GM19397 (cell line): Measurements from ENCODE around the gene PRC1.
"Not testable (repeated sequence)": the region's sequence is repeated elsewhere in the genome, so short reads cannot be mapped to it uniquely, and the experiment has no call there.

Experiments used
- ATAC-seq: cut with Tn5 transposase; IDR thresholded peaks from one replicate; pipeline ENCODE4 v1.9.1; 2021; ENCODE audit warnings: mild to moderate bottlenecking, moderate library complexity; ENCODE audit not compliant: unreplicated experiment

The PRC1 gene

DNA sequence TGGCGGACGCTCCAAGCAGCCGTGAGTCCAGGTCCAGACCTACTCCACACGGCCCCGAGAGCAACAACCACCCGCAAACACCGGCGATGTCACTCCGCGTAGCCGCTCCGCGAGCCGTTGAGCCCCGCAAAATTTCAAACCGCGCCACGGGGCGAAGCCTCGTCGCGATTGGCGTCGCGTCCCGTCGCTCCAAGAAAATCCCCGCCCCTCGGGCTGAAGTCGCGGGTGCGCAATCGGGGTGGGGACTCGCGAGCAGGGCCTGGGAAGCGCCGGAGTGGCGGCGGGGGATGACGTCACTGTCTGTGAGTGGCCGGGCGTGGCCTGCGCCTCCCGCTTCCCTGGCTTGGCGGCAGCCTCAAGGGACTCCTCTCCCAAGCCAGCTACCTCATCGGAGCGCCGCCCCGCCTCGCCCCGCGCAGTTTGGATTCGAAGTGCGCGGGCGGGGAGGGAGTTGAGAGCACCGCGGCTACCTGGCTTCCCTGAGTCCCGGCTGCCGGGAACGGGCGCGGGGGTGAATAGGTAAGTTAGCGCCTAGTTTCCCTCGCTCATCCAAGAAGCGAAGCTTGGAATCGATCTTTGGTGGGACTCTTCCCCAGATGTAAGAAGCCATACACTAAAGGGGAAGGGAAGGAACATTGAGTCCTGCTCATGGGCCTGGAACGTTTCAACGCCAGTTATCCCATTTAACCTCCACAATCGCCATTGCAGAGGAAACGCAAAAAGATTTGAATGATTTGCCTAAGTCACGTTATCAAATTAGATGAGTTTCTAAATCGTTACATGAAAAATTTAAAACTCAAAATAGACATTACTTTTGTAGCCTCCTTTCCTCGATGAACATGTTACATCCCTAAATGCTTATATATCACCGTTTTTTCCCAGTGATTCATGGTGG lies at the start of gene PRC1:
Gene PRC1, minus strand, starts transcription at position 119 of the 895 bp plus-strand sequence. Its CDS starts 118 bp downstream, at position 1.
- peak; percentile 95 for ATAC-seq

DNA sequence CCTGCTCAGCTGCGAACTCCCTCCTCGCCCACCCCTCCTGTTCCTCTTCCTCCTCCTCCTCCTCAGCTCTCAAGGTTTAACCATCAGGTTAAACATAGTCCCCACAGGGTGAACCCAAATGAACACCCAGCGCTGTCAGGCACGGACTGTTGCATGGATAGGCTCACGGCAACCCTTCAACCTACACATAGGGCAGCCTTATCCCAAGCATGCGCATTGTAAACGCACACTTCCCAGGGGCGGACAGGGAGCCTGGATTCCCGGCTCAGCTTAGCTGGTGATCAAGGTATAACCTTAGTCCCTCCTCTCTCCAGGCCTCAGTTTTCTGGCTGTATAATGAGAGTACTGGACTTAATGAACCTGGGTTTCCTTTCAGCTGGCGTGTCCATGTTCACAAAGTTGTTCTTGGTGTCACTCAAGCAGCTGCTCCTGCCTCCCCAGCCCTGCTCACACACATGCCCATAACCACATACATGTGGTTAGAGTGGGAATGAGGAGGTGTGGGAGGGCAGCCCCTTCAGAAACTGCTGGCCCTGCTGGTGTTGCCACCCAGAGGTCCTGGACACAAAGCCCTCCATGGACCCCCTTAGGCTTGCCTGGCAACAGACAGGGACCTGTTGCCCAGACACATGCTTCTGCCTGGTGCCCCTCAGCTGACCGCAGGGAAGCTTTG lies 49.0 kb upstream of the PRC1 start:
- ATAC-seq, result no peak

- ATAC-seq, result no peak
Measured at GRCh38 chr15:91040856-91041255, 46.5 kb upstream of the PRC1 start.

- ATAC-seq, result no peak
Measured at GRCh38 chr15:91039996-91040395, 45.7 kb upstream of the PRC1 start.

DNA sequence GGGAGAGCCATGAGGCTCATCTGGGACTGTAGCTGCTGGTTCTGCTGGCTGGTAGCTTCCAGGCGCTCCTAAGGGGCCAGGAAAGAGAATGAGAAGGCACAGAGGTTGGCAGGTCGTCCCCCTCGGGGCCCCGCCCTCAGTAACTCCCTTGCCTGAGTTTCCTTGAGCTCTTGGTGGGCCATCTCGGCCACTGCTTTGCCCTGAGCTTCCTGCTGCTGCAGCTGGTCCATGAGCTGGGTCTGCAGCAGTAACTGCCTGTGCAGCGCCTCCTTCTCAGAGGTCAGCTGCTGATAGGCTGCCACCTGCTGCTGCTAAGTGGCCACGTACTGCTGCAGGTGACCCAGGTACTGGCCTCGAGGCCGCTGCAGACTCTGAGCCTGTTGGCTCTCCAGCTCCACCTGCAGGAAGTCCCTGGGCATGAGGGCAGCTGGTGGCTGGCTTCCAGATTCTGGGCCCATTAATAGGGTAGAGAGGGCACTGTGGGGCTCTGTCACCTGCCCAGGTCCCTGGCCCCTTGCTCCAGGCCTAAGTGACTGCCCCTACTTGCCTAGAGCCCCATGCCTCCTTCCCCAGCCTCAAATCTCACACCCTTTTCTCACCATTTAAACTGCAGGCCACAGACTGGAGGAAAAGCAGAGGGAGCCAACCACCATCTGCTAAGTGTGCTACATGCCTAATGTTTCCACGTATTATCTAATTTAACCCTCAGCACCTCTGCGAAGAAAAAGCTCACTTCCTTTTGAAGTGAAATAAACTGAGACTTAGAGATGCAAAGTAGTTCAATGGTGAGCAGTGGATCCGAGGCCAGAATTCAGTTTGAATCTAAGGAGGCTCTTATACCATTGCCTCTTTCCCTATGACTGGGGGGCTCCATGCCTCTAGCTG lies 38.8 kb upstream of the PRC1 start:
- no peak for ATAC-seq

GRCh38 chr15:91031796-91032195 lies 37.5 kb upstream of the PRC1 start:
- no peak for ATAC-seq

DNA sequence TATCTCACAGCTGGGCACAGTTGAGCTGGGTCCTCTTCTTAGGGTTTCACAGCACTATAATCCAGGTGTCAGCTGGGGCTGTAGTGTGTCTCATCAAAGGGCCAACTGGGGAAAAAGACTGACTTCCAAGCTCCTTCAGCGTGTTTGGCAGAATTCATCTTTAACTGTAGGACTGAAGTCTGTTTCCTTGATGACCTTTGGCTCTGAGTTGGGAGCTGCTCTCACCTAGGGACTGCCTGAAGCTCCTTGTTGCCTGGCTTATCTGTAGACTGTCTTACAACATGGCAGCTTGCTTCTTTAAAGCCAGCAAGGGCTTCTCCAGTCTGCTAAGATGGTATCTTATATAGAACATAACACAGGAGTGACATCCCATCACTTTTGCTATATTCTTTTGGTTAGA lies 33.3 kb upstream of the PRC1 start:
- no peak for ATAC-seq

DNA sequence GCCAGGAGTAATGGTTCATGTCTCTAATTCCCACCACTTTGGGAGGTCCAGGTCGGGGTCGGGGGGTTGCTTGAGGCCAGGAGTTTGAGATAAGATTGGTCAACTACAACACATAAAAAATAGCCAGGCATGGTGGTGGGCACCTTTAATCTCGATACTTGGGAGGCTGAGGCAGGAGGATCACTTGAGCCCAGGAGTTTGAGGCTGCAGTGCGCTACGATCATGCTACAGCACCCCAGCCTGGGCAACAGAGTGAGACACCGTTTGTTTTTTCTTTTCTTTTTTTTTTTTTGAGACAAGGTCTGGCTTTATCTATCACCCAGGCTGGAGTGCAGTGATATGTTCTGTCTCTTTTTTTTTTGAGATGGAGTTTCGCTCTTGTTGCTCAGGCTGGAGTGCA lies 29.4 kb upstream of the PRC1 start:
- no peak for ATAC-seq

DNA sequence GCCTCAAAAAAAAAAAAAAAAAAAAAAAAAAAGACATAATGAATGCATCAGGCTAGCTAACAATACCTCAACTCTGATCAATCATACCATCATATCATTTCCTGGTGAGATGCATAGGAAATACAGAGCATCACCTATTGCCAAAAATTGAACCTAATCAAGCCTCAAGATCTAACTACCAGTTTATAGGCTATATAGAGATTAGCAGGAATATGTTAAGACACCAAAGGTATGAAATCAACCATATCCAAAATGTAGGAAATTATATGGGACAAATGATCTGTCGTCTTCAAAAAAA lies 28.4 kb upstream of the PRC1 start:
- ATAC-seq, result no peak

DNA sequence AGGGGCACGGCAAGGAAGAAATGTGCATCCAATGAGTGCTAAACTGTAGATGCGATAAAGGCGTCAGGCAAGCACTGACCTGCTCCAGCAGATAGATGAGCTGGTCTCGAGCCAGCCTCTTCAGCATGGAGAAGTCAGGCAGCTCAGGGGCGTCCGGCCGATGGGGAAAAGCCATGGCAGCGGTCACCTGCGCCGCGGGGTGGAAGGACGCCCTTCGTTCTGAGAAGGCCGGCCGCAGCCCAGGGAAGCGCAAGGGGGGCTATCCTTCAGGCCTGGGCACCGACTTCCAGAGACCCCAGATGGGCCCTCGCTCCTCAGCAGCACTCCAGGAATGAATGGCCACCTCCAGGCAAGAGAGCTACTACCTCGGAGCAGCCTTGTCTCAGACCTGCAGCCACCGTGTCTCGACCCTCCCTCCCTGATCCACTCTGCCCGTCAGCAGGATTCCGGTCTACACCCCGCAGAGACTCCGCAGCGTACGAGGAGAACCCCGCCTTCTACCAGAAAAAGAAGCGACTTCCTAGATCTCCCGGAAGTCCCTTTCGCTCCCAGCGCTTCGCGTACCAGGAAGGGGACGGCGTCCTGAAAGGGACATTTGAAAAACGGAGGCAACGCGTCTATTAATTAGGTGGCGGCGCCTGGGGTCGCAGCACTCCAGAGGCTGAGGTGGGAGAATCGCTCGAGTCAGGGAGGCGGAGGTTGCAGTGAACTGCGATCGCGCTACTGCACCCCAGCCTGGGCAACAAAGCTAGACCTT lies 27.9 kb upstream of the PRC1 start, which contains the start of gene VPS33B:
Gene VPS33B, minus strand, starts transcription at position 520 of the 757 bp plus-strand sequence. Its CDS starts 345 bp downstream, at position 175.
- ATAC-seq, result peak; percentile 57

GRCh38 chr15:91021516-91022074 lies 27.3 kb upstream of the PRC1 start:
- ATAC-seq, result no peak

- no peak for ATAC-seq
Measured at GRCh38 chr15:91018158-91018557, 23.8 kb upstream of the PRC1 start.

GRCh38 chr15:91017716-91018115 lies 23.4 kb upstream of the PRC1 start:
- no peak for ATAC-seq

- ATAC-seq, result not testable (repeated sequence)
Measured at GRCh38 chr15:91013701-91014100, 19.4 kb upstream of the PRC1 start.

GRCh38 chr15:91007266-91007665 lies 12.9 kb upstream of the PRC1 start:
- no peak for ATAC-seq

DNA sequence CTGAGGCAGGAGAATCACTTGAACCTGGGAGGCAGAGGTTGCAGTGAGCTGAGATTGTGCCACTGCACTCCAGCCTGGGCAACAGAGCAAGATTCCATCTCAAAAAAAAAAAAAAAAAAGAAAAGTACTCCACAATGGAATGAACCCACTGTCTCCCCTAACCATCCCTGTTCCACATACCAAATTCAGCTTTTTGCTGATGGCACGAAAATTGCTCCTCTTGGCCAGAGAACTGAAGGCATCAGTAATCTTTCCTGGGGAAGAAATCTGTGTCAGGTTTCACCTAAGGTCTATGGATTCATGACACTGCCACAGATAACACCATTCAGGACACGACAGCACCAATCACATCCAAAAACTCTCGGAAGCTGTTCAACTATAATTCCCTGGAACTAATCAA lies 6.9 kb upstream of the PRC1 start:
- no peak for ATAC-seq

- ATAC-seq, result no peak
Measured at GRCh38 chr15:90998737-90999136, 4.4 kb upstream of the PRC1 start.

DNA sequence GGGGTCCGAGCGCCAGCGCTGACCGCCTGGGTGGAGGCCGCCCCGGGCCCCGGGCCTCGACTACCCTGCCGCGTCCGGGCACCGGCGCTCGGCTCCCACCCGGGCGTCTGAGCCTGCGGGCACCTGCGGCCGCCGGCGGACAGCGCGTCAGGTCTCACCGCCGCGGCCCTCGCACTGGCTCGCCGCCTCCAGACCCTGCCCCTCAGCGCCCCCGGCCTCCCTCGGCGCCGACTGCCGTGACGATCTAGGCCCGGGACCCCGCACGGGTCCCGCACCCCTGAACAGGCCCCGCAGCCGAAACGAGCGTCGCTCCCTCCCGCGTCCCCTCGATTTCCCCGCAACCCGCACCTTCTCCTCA lies 297 bp downstream of the PRC1 start:
- ATAC-seq, result peak; percentile 15

DNA sequence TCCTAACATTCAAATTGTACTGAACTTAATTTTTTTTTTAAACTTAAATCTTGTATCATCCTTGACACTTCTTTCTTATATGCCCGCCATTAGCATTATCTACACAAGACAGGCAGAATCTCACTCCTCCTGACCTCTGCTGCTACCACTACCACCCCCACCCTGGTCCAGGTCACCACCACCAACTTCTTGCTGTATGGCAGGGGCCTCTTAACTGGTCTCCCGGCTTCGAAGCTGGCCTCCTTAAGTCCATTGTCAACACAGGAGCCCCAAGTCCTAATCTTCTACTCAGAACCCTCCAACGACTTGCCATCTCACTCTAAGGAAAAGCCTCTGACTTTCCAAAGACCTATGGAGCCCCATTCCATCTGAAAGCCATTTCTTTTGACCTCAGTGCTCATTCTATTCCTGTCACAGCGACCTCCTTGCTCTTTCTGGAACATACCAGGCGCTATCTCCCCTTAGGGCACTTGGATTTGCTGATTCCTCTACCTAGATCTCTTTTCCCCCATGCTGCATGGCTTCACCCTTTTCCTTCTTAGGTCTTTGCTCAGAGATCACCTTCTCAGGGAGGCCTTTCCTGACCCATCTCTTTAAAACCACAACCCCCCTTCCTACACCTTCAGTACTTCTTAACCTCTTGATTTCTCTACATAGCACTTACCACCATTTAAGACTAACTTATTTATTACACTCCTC lies 2.6 kb downstream of the PRC1 start:
- ATAC-seq, result no peak

- no peak for ATAC-seq
Measured at GRCh38 chr15:90990446-90990845, 3.9 kb downstream of the PRC1 start.
